OCI-LY7 (cell line): ENCODE measurements around the gene ZNF24. TPM values are rescaled to one million over a fixed set of nuclear protein-coding genes. Genes with fewer than 3 reads are reported as not detected.

Source experiments
- BruUV-seq: library from RNA; stranded (reverse); fragments of 400-500 nt; replicated peaks from 2 replicates; lab custom pipeline; 2021; lab: Mats Ljungman, UMichigan
- CTCF ChIA-PET: fragments of 300-600 bp; sonication (Branson Sonifier 250); formaldehyde crosslinking; loops from one replicate; lab custom pipeline; 2022; ENCODE audit warnings: antibody characterized with exemption; ENCODE audit not compliant: unreplicated experiment; lab: Charles Lee
- POLR2A ChIA-PET: fragments of 300-600 bp; sonication (Branson Sonifier 250); formaldehyde crosslinking; loops from one replicate; lab custom pipeline; 2022; ENCODE audit warnings: antibody characterized with exemption; lab: Charles Lee
- DNase-seq: peaks from one replicate; pipeline ENCODE4 v3.0.0-alpha.2; 2015; ENCODE audit warnings: low spot score
- H2AFZ ChIP-seq: fragments of 200-600 bp; sonication (generic), shearing (Covaris generic); 2 replicates; pipeline ENCODE4 v1.6.1; 2014; ENCODE audit warnings: mild to moderate bottlenecking, antibody characterized with exemption, low read length, moderate library complexity
- H3K27ac ChIP-seq: fragments of 200-600 bp; sonication (generic); 2 replicates; pipeline ENCODE4 v1.5.1; 2014; ENCODE audit warnings: mixed run types, low read depth, mild to moderate bottlenecking, moderate library complexity, low read length, inconsistent platforms; ENCODE audit not compliant: poor library complexity, severe bottlenecking
- H3K36me3 ChIP-seq: fragments of 200-600 bp; sonication (generic); 2 replicates; pipeline ENCODE4 v1.6.1; 2014; ENCODE audit warnings: mild to moderate bottlenecking, antibody characterized with exemption, low read length, moderate library complexity, mixed read lengths; ENCODE audit not compliant: insufficient read depth
- H3K4me1 ChIP-seq: fragments of 200-600 bp; sonication (generic); 2 replicates; pipeline ENCODE4 v1.5.1; 2014; ENCODE audit warnings: mild to moderate bottlenecking, low read length; ENCODE audit not compliant: insufficient read depth, poor library complexity, severe bottlenecking
- H3K4me2 ChIP-seq: fragments of 200-600 bp; sonication (generic); 2 replicates; pipeline ENCODE4 v1.6.1; 2014; ENCODE audit warnings: mild to moderate bottlenecking, low read length
- H3K4me3 ChIP-seq: fragments of 200-600 bp; sonication (generic); 2 replicates; pipeline ENCODE4 v1.5.1; 2014; ENCODE audit warnings: mild to moderate bottlenecking, low read depth, low read length; ENCODE audit not compliant: poor library complexity, severe bottlenecking
- H3K79me2 ChIP-seq: fragments of 200-600 bp; sonication (generic); 2 replicates; pipeline ENCODE4 v1.6.1; 2016; ENCODE audit warnings: low read depth, mild to moderate bottlenecking, low read length, moderate library complexity, mixed read lengths; ENCODE audit not compliant: insufficient read depth
- H3K9me2 ChIP-seq: fragments of 200-600 bp; sonication (generic); 2 replicates; pipeline ENCODE4 v1.6.1; 2016; ENCODE audit warnings: mild to moderate bottlenecking, low read length, mixed read lengths; ENCODE audit not compliant: insufficient read depth
- H3K9me3 ChIP-seq: fragments of 200-600 bp; sonication (generic); 2 replicates; pipeline ENCODE4 v1.6.1; 2014; ENCODE audit warnings: mild to moderate bottlenecking, mixed run types, low read length, mixed read lengths
- H4K20me1 ChIP-seq: fragments of 200-600 bp; sonication (generic); 2 replicates; pipeline ENCODE4 v1.6.1; 2014; ENCODE audit warnings: mild to moderate bottlenecking, antibody characterized with exemption, low read length, moderate library complexity, mixed read lengths; ENCODE audit not compliant: insufficient read depth
- CTCF ChIP-seq: fragments of 200-600 bp; sonication (generic); conservative IDR thresholded peaks from 2 replicates; pipeline ENCODE4 v1.5.1; 2014; ENCODE audit warnings: mild to moderate bottlenecking, antibody characterized with exemption, low read length, moderate library complexity, mixed read lengths
- EZH2phosphoT487 ChIP-seq: fragments of 200-600 bp; sonication (generic); IDR thresholded peaks from 2 replicates; pipeline ENCODE4 v1.6.1; 2018; ENCODE audit warnings: low read depth, borderline replicate concordance, mild to moderate bottlenecking, mixed run types, antibody characterized with exemption, low read length, moderate library complexity, mixed read lengths
- intact Hi-C: fragments of 100-400 bp; cut with micrococcal nuclease; formaldehyde crosslinking; loops from one replicate; pipeline ENCODE4 v1.10.0; 2022; ENCODE audit not compliant: unreplicated experiment
- total RNA-seq, 2 experiments: library from RNA; depleted of rRNA in 1 of 2; stranded (reverse); fragments of >200 nt in 1 of 2; shearing (Covaris generic) in 1 of 2; gene quantifications; 2 replicates each; pipeline ENCODE4 v1.2.3, GENCODE V29; 2014 to 2022

ZNF24 gene
- total RNA-seq, 2 experiments from 2014 or later = 13.6 to 29.8 TPM

GRCh38 chr18:35337286-35337685 is 6.9 kb downstream of the ZNF24 start:
- intact Hi-C loops = no loop called here
- DNase-seq = no peak
- Histone ChIP-seq H4K20me1 (peaks cover under 1% of the 10 kb centered on the region; the same call in 1 of the 2 replicates), H3K9me2 (no peaks in the 10 kb centered on the region), H2AFZ (no peak overlapping the region), H3K9me3 (0 out of 2 replicates have a peak, but pooled peaks cover 4% of the 10 kb centered on the region), H3K4me1 (no peaks in the 10 kb centered on the region), H3K36me3 (peaks cover 91% of the 10 kb centered on the region), H3K79me2 (peaks cover 30% of the 10 kb centered on the region), H3K4me2 (no peak overlapping the region), H3K27ac (no peak overlapping the region), H3K4me3 (no peak overlapping the region)
- TF ChIP-seq CTCF = no peak
- TF ChIP-seq EZH2phosphoT487 = no peak
- ChIA-PET CTCF (no interaction called here), POLR2A (no interaction called here)
- no TSS peak for BruUV-seq

GRCh38 chr18:35335866-35336265 is 8.4 kb downstream of the ZNF24 start:
- peaks cover 91% of the 10 kb centered on the region for H3K36me3 ChIP-seq
- no peak overlapping the region for H3K4me3 ChIP-seq
- intact Hi-C loops = loop anchor here (2.0 kb wide), 1 partner anchor 45 kb away; the partner anchor contains the start of gene ZSCAN30
- 0 out of 2 replicates have a peak, but pooled peaks cover 4% of the 10 kb centered on the region for H3K9me3 ChIP-seq
- no peak for DNase-seq
- H3K79me2 ChIP-seq = peaks cover 16% of the 10 kb centered on the region; the same call in 1 of the 2 replicates
- H3K4me1 ChIP-seq = no peaks in the 10 kb centered on the region
- H3K4me2 ChIP-seq = no peak overlapping the region
- POLR2A ChIA-PET = no interaction called here
- H4K20me1 ChIP-seq = no peaks in the 10 kb centered on the region
- CTCF ChIA-PET = no interaction called here
- H3K9me2 ChIP-seq = no peaks in the 10 kb centered on the region
- no peak overlapping the region for H2AFZ ChIP-seq
- no peak for TF ChIP-seq EZH2phosphoT487
- TF ChIP-seq CTCF = no peak
- no TSS peak for BruUV-seq
- no peak overlapping the region for H3K27ac ChIP-seq

- peaks cover 82% of the 10 kb centered on the region for H3K36me3 ChIP-seq
- no peak overlapping the region for H2AFZ ChIP-seq
- no peaks in the 10 kb centered on the region for H3K4me1 ChIP-seq
- no TSS peak for BruUV-seq
- H3K79me2 ChIP-seq = peaks cover 8% of the 10 kb centered on the region; the same call in 1 of the 2 replicates
- POLR2A ChIA-PET = interaction anchor here (0.8 kb wide), 1 partner anchor 34 kb away, joined by 3 read pairs; no protein-coding TSS in a partner anchor
- 0 out of 2 replicates have a peak, but pooled peaks cover 4% of the 10 kb centered on the region for H3K9me3 ChIP-seq
- no peak for DNase-seq
- CTCF ChIA-PET = no interaction called here
- H3K27ac ChIP-seq = no peak overlapping the region
- H3K9me2 ChIP-seq = no peaks in the 10 kb centered on the region
- no peaks in the 10 kb centered on the region for H4K20me1 ChIP-seq
- H3K4me2 ChIP-seq = no peak overlapping the region
- intact Hi-C loops = loop anchor here (2.0 kb wide), 1 partner anchor 44 kb away; the partner anchor contains the start of gene ZSCAN30
- no peak overlapping the region for H3K4me3 ChIP-seq
- TF ChIP-seq CTCF = no peak
- no peak for TF ChIP-seq EZH2phosphoT487
These were observed 9.4 kb downstream of the ZNF24 start for GRCh38 chr18:35334821-35335220.
